ENCODE data around the gene OR6C6.
"Not testable (repeated sequence)": the region's sequence is repeated elsewhere in the genome, so short reads cannot be mapped to it uniquely, and the experiment has no call there.

- not testable (repeated sequence) for TF ChIP-seq SIN3A (IDR thresholded peaks at IDR 0.05; ENCODE audit: borderline replicate concordance, insufficient read depth, low read depth, low read length); CTCF (IDR thresholded peaks at IDR 0.05); POLR2AphosphoS5 (IDR thresholded peaks at IDR 0.05; ENCODE audit: low read depth, low read length)
Observed at GRCh38 chr12:55325801-55326200, 29.4 kb upstream of the OR6C6 start.
